GM12878 (cell line): ENCODE measurements around the gene LDB2. TPM values are rescaled to one million over a fixed set of nuclear protein-coding genes. Genes with fewer than 3 reads are reported as not detected.

Source experiments
- FOS ChIP-seq: IDR thresholded peaks from 3 replicates; pipeline ENCODE4 v1.6.1; 2011; ENCODE audit warnings: borderline replicate concordance; ENCODE audit not compliant: insufficient read length; ENCODE audit errors: extremely low read depth
- KLF5 ChIP-seq: fragments of 450-650 bp; IDR thresholded peaks from 2 replicates; pipeline ENCODE4 v1.6.1; 2014; ENCODE audit warnings: mild to moderate bottlenecking; ENCODE audit not compliant: partially characterized antibody
- MTA3 ChIP-seq: IDR thresholded peaks from 2 replicates; pipeline ENCODE4 v1.6.1; 2012; ENCODE audit warnings: low read length, inconsistent platforms, borderline replicate concordance
- polyA plus RNA-seq, 11 experiments: library from polyadenylated mRNA; depleted of rRNA in 4 of 11; unstranded in 6 of 11; stranded (reverse) in 5 of 11; fragments of >200 nt; fragmentation: Nextera tagmentation in 4 of 11; fragmentation: Illumina TruSeq in 1 of 11; extraction: Ambion mirVana in 4 of 11; extraction: Trizol in 1 of 11; gene quantifications; 1 replicate in 1 of 11; 2 replicates in 10 of 11; pipeline versions ENCODE4 v1.2.1 to v1.2.3, GENCODE V29; 2011 to 2016; ENCODE audit warnings: inconsistent platforms in 2 of 11, missing spikeins in 2 of 11, low read depth in 1 of 11
- total RNA-seq, 4 experiments: library from RNA; depleted of rRNA in 3 of 4; stranded (reverse); fragments of >200 nt in 3 of 4; fragmentation: Illumina TruSeq in 1 of 4; extraction: Trizol in 1 of 4; gene quantifications; 2 replicates each; pipeline versions ENCODE4 v1.2.1 to v1.2.3, GENCODE V29; 2013 to 2021
- TF ChIP-seq, protein P1 (sequence below): fragments of 450-650 bp; IDR thresholded peaks from 2 replicates; pipeline ENCODE4 v1.6.1; 2017; ENCODE audit warnings: mild to moderate bottlenecking, moderate library complexity
- TF ChIP-seq, protein P2 (sequence below), 3 experiments: IDR thresholded peaks in 2 of 3; conservative IDR thresholded peaks in 1 of 3; 2 replicates each; pipeline ENCODE4 v1.5.1; 2011; ENCODE audit warnings: low read depth in 3 of 3, low read length in 3 of 3, mild to moderate bottlenecking in 3 of 3, control low read depth in 2 of 3, moderate library complexity in 2 of 3, inconsistent platforms in 1 of 3, mixed read lengths in 1 of 3; ENCODE audit not compliant: control insufficient read depth in 2 of 3, insufficient read depth in 1 of 3; ENCODE audit errors: extremely low read depth in 1 of 3

LDB2 gene
- total and polyA plus RNA-seq, 10 of the 15 experiments (the other 5 are each of a cell fraction or from before 2014, with no cell fraction given) = 0.15 TPM; not detected in 9

- TF ChIP-seq, protein P1, sequence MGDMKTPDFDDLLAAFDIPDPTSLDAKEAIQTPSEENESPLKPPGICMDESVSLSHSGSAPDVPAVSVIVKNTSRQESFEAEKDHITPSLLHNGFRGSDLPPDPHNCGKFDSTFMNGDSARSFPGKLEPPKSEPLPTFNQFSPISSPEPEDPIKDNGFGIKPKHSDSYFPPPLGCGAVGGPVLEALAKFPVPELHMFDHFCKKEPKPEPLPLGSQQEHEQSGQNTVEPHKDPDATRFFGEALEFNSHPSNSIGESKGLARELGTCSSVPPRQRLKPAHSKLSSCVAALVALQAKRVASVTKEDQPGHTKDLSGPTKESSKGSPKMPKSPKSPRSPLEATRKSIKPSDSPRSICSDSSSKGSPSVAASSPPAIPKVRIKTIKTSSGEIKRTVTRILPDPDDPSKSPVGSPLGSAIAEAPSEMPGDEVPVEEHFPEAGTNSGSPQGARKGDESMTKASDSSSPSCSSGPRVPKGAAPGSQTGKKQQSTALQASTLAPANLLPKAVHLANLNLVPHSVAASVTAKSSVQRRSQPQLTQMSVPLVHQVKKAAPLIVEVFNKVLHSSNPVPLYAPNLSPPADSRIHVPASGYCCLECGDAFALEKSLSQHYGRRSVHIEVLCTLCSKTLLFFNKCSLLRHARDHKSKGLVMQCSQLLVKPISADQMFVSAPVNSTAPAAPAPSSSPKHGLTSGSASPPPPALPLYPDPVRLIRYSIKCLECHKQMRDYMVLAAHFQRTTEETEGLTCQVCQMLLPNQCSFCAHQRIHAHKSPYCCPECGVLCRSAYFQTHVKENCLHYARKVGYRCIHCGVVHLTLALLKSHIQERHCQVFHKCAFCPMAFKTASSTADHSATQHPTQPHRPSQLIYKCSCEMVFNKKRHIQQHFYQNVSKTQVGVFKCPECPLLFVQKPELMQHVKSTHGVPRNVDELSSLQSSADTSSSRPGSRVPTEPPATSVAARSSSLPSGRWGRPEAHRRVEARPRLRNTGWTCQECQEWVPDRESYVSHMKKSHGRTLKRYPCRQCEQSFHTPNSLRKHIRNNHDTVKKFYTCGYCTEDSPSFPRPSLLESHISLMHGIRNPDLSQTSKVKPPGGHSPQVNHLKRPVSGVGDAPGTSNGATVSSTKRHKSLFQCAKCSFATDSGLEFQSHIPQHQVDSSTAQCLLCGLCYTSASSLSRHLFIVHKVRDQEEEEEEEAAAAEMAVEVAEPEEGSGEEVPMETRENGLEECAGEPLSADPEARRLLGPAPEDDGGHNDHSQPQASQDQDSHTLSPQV = no peak
- TF ChIP-seq, protein P2, sequence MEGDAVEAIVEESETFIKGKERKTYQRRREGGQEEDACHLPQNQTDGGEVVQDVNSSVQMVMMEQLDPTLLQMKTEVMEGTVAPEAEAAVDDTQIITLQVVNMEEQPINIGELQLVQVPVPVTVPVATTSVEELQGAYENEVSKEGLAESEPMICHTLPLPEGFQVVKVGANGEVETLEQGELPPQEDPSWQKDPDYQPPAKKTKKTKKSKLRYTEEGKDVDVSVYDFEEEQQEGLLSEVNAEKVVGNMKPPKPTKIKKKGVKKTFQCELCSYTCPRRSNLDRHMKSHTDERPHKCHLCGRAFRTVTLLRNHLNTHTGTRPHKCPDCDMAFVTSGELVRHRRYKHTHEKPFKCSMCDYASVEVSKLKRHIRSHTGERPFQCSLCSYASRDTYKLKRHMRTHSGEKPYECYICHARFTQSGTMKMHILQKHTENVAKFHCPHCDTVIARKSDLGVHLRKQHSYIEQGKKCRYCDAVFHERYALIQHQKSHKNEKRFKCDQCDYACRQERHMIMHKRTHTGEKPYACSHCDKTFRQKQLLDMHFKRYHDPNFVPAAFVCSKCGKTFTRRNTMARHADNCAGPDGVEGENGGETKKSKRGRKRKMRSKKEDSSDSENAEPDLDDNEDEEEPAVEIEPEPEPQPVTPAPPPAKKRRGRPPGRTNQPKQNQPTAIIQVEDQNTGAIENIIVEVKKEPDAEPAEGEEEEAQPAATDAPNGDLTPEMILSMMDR (IDR thresholded peaks at IDR 0.05 in 2 of 3, conservative IDR thresholded peaks at IDR 0.05 in 1 of 3; ENCODE audit: control insufficient read depth in 2 of 3, extremely low read depth in 1 of 3, insufficient read depth in 1 of 3, low read depth in 3 of 3, low read length in 3 of 3) = no peak
- no peak for TF ChIP-seq FOS
- TF ChIP-seq KLF5 = no peak
- TF ChIP-seq MTA3 = no peak
Measured at GRCh38 chr4:16636912-16637630, 261.4 kb downstream of the LDB2 start (continued).
